Neural progenitor cell (in vitro differentiated cells): ENCODE measurements around the gene SPIRE2.

ENCODE experiments used
- CTCF ChIP-seq: fragments of 200-600 bp; sonication (generic); IDR thresholded peaks from 2 replicates; pipeline ENCODE4 v1.5.1; 2017; ENCODE audit warnings: antibody characterized with exemption, mild to moderate bottlenecking
- EZH2 ChIP-seq: fragments of 200-600 bp; sonication (generic); IDR thresholded peaks from 2 replicates; pipeline ENCODE4 v1.6.1; 2017; ENCODE audit warnings: antibody characterized with exemption, mild to moderate bottlenecking, moderate library complexity
- EZH2phosphoT487 ChIP-seq: fragments of 200-600 bp; sonication (generic); IDR thresholded peaks from 2 replicates; pipeline ENCODE4 v1.6.1; 2017; ENCODE audit warnings: antibody characterized with exemption

GRCh38 chr16:89844739-89845339, 16.6 kb downstream of the SPIRE2 start:
- TF ChIP-seq EZH2 (no peak), CTCF (no peak), EZH2phosphoT487 (no peak)
